Stomach smooth muscle (tissue), 2 donors: ENCODE data around the gene SERGEF.

Experiments
- H3K27ac ChIP-seq: one replicate; pipeline ENCODE4 v1.7.0; 2013; ENCODE audit warnings: mild to moderate bottlenecking, low read length, inconsistent platforms
- H3K27me3 ChIP-seq, 2 donors: one replicate each; pipeline ENCODE4 v1.7.0; 2013; ENCODE audit warnings: low read length in 2 of 2; ENCODE audit not compliant: insufficient read depth in 2 of 2, control insufficient read depth in 1 of 2
- H3K36me3 ChIP-seq, 2 donors: one replicate each; pipeline ENCODE4 v1.7.0; 2013; ENCODE audit warnings: low read length in 2 of 2; ENCODE audit not compliant: control insufficient read depth in 2 of 2, insufficient read depth in 2 of 2
- H3K4me1 ChIP-seq: one replicate; pipeline ENCODE4 v1.7.0; 2013; ENCODE audit warnings: low read length; ENCODE audit not compliant: control insufficient read depth, insufficient read depth
- H3K4me3 ChIP-seq, 2 donors: one replicate each; pipeline ENCODE4 v1.7.0; 2013; ENCODE audit warnings: low read length in 2 of 2
- H3K9ac ChIP-seq, 2 donors: one replicate each; pipeline ENCODE4 v1.7.0; 2013; ENCODE audit warnings: low read length in 2 of 2, mild to moderate bottlenecking in 1 of 2
- H3K9me3 ChIP-seq, 2 donors: one replicate each; pipeline ENCODE4 v1.7.0; 2013; ENCODE audit warnings: low read length in 2 of 2; ENCODE audit not compliant: control insufficient read depth in 2 of 2
- donor health status: healthy.
- donor health status: Pancreatic carcinoma.

The SERGEF gene

DNA sequence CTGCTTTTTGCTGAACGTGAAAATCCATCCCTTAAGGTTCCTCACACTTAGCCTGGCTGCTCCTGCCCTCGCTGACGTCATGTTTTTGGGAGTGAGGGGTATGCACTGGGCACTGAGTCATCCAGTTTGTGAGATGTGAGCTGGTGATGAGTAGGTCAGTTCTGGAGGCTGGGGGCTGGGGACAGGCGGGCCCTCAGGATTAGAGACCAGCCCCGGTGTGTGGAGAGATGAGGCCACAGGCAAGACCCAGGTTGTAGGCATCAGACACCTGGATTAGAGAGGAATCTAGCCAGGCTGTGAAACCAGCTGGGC is 269.1 kb downstream of the SERGEF start:
- no peak overlapping the region for H3K27ac ChIP-seq
- H3K36me3 ChIP-seq = no peaks in the 10 kb centered on the region
- no peaks in the 10 kb centered on the region for H3K4me1 ChIP-seq
- H3K27me3 ChIP-seq = peaks cover 30 to 49% of the 10 kb centered on the region in 2 donors
- H3K4me3 ChIP-seq = no peak overlapping the region
- H3K9me3 ChIP-seq = no peaks in the 10 kb centered on the region
- no peak overlapping the region for H3K9ac ChIP-seq

DNA sequence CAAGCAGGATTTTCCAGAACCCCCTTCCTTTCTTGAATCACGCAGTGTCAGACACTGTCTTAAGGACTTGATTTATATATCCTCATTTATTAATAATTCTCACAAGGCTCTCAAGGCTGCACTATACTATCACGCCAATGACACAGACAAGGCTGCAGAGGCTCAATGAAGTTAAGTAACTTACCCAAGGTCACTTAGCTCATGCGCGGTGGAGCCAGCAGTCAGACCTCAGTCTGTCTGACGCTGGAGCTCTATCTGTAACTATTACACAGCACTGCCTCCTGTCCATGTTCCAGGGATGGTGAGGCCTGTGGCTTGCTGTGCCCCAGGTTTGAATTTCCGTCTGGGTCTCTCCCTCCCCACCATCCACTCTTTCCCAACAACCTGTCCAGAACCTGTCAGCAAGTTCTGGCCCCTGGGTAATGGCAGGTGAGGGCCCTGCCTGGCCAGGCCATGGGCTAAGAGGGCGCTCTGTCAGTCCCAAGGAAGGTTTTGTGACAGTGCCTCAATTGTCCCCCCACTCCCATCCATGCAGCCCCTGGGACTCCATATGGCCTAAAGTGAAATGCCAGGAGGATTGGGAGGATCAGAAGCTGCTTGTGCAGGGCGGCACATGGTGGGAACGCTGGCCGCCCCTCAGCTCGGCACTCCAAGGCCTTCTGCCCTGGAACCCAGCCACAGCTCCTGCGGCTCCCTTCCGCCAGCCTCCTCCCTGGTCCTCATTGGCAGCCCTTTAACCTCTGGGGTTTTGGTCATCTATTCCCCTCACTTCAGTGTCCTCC is 269.6 kb downstream of the SERGEF start:
- Histone ChIP-seq H3K4me3 (no peak overlapping the region), H3K36me3 (no peaks in the 10 kb centered on the region), H3K27ac (no peak overlapping the region), H3K27me3 (peaks cover 36 to 54% of the 10 kb centered on the region in 2 donors), H3K9ac (no peak overlapping the region), H3K4me1 (no peaks in the 10 kb centered on the region), H3K9me3 (no peaks in the 10 kb centered on the region)

DNA sequence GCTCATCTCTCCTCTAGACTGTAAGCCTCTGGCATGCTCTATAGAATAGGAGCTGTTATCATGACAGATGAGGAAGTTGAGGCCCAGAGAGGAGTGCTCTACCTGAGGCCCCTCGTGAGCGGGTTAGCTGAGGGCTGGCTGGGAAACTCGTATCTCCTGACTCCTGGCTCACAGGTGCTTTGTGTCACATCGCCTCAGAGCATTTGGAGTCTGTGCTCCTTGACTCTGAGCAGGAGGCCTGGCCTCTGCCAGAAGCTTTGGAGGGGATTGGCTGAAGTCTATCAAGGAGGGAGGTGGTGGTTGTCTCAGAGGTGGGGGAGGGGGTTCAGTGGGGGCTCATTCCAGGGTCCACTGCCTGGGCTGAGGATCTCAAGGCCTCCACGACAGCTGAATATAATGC is 270.8 kb downstream of the SERGEF start:
- H3K4me3 ChIP-seq = no peak overlapping the region
- H3K9me3 ChIP-seq = no peaks in the 10 kb centered on the region
- H3K36me3 ChIP-seq = no peaks in the 10 kb centered on the region
- no peaks in the 10 kb centered on the region for H3K4me1 ChIP-seq
- H3K27me3 ChIP-seq = peaks cover 47 to 60% of the 10 kb centered on the region in 2 donors
- H3K9ac ChIP-seq = no peak overlapping the region
- no peak overlapping the region for H3K27ac ChIP-seq

DNA sequence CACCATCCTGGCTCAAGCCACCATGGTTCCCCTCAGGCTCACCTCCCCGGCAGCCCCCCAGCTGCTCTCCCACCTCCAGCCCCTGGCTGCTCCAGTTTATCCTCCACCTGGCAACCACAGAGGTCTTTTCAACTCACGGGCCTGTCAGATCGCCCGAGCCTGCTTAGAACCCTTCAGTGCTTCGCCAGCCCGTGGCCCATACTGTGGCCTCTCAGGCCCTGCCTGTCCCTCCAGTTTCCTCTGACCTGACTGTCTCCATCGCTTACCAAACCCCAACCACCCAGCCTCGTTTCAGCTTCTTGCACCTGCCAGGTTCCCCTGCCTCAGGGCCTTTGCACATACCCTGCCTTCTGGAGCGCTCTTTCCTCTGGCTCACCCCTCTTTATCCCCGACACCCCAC is 271.4 kb downstream of the SERGEF start:
- no peak overlapping the region for H3K9ac ChIP-seq
- no peaks in the 10 kb centered on the region for H3K9me3 ChIP-seq
- H3K36me3 ChIP-seq = no peaks in the 10 kb centered on the region
- no peak overlapping the region for H3K27ac ChIP-seq
- no peaks in the 10 kb centered on the region for H3K4me1 ChIP-seq
- H3K4me3 ChIP-seq = no peak overlapping the region
- peaks cover 53 to 61% of the 10 kb centered on the region in 2 donors for H3K27me3 ChIP-seq

DNA sequence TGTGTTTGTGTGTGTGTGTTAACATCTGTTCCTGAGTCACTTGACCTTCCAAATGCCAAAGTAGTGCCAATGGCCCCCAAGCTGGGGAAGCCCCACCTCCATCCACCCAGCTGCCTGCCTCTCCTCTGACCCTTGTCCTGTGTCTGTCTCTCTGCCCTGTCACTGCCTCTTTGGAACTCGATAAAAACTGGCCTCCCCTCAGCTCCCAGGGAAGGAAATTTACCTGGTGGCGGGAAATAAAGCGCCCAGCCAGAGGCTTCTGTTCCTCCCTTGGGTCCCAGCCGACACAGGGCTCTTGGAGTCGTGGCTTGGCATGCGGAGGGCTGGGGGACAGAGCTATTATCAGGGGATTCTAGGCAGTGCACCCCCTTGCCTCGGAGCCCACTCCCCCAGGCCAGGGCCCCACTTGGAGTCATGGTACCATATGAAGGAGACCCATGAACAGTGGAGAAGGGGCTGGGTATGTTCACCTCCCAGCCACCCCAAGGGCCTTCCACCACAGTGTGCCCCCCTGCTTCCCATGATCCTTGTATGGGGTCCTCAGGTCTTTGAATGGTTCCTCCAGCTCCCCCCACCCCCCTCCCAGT is 272.1 kb downstream of the SERGEF start:
- H3K9me3 ChIP-seq = no peaks in the 10 kb centered on the region
- no peaks in the 10 kb centered on the region for H3K36me3 ChIP-seq
- H3K4me1 ChIP-seq = peaks cover 5% of the 10 kb centered on the region
- H3K9ac ChIP-seq = no peak overlapping the region
- no peak overlapping the region for H3K4me3 ChIP-seq
- H3K27ac ChIP-seq = no peak overlapping the region
- H3K27me3 ChIP-seq = peaks cover 60 to 67% of the 10 kb centered on the region in 2 donors

DNA sequence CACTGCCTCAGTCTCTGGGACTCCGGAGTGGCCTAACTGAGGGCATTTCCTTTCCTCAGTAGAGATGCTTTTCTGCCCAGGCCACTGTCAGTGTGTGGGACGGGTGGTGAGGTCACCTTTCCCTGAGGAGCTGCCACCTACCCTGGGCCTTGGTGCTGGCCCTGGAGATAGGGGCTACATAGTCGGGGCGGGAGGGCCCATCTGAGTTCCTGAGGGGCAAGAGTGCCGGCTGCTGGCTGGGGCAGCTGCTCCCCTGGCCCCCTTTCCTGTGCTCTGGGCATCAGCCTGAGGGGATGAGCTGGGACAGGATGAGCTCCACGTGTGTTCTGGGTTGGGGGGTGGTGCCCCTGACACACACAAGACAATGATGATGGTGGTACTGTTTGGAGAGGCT is 272.9 kb downstream of the SERGEF start:
- peaks cover 11% of the 10 kb centered on the region for H3K4me1 ChIP-seq
- no peaks in the 10 kb centered on the region for H3K9me3 ChIP-seq
- H3K9ac ChIP-seq = no peak overlapping the region
- H3K27me3 ChIP-seq = peaks cover 62 to 64% of the 10 kb centered on the region in 2 donors
- no peaks in the 10 kb centered on the region for H3K36me3 ChIP-seq
- H3K27ac ChIP-seq = no peak overlapping the region
- H3K4me3 ChIP-seq = no peak overlapping the region

DNA sequence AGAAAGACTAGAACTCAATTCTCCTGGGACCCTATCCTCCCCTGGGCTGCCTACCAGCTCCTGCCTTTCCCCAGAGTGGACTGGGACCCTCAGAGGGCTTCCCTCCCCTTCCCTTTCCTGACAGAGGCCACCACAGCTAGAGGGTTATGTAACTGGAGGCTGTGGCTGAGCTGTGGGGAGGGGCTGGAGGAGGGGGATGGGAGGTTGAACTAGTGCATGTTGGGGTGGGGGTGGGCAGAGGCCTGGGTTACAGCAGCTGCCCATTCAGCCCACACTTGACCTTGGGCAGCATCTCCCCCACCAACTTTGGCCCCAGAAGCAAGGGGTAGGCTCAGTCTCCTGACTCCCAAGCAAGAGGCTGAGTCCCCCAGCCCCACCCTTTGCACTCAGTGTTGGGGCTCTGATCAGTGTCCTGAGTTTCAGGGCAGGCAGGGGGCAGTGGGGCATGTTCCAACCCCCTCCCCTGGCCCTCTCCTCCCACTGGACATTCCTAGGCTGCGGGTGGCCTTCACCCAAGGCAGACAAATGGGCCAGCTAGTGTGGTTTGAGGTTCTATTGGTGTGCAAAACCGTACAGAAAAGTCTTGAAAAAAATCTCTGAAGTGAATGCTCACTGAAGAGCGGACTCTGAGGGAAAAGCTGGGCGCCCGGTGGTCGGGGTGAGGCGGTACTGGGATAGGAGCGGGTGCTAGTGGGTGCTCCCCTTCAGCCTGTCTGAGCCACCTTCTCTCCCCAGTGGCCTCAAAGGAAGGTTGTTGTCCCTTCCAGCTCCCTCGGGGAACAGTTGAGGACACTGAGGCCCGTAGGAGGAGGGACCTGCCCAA is 274.5 kb downstream of the SERGEF start:
- Histone ChIP-seq H3K4me1 (peaks cover 20% of the 10 kb centered on the region), H3K9ac (no peak overlapping the region), H3K27ac (no peak overlapping the region), H3K4me3 (no peak overlapping the region), H3K9me3 (no peaks in the 10 kb centered on the region), H3K27me3 (peaks cover 61 to 67% of the 10 kb centered on the region in 2 donors), H3K36me3 (no peaks in the 10 kb centered on the region)
